Liver (tissue), 9 donors: Measurements from ENCODE around the gene ISG15. TPM values are rescaled to one million over a fixed set of nuclear protein-coding genes. Genes with fewer than 3 reads are reported as not detected.
A peak's percentile ranks its signal among the peaks of the same experiment; 100 is the strongest.
"Not testable (repeated sequence)": the region's sequence is repeated elsewhere in the genome, so short reads cannot be mapped to it uniquely, and the experiment has no call there.

Experiments used
- DNase-seq: peaks from one replicate; pipeline ENCODE4 v3.0.0-alpha.2; 2017; ENCODE audit warnings: low spot score
- H3K27ac ChIP-seq, 2 donors: one replicate each; pipeline ENCODE4 v1.7.0; 2013; ENCODE audit warnings: inconsistent platforms in 2 of 2, low read length in 2 of 2, control low read depth in 1 of 2, low read depth in 1 of 2, mild to moderate bottlenecking in 1 of 2
- H3K27me3 ChIP-seq, 4 donors: one replicate each; pipeline versions ENCODE4 v1.6.1 to v1.7.0; 2013; ENCODE audit warnings: low read length in 3 of 4, inconsistent platforms in 1 of 4, mild to moderate bottlenecking in 1 of 4, moderate library complexity in 1 of 4; ENCODE audit not compliant: control insufficient read depth in 4 of 4, insufficient read depth in 4 of 4
- H3K36me3 ChIP-seq, 4 donors: one replicate each; pipeline versions ENCODE4 v1.6.1 to v1.7.0; 2013; ENCODE audit warnings: low read length in 3 of 4, mild to moderate bottlenecking in 3 of 4, low read depth in 1 of 4, moderate library complexity in 1 of 4; ENCODE audit not compliant: control insufficient read depth in 4 of 4, insufficient read depth in 3 of 4
- H3K4me1 ChIP-seq, 4 donors: one replicate each; pipeline versions ENCODE4 v1.6.1 to v1.7.0; 2013; ENCODE audit warnings: low read length in 3 of 4, mild to moderate bottlenecking in 3 of 4, moderate library complexity in 1 of 4; ENCODE audit not compliant: control insufficient read depth in 4 of 4, insufficient read depth in 4 of 4
- H3K4me3 ChIP-seq, 3 donors: one replicate each; pipeline versions ENCODE4 v1.6.1 to v1.7.0; 2013; ENCODE audit warnings: low read length in 3 of 3, control low read depth in 1 of 3, low read depth in 1 of 3, mild to moderate bottlenecking in 1 of 3
- H3K9ac ChIP-seq, 2 donors: one replicate each; pipeline ENCODE4 v1.7.0; 2013; ENCODE audit warnings: low read length in 2 of 2, mild to moderate bottlenecking in 2 of 2, moderate library complexity in 2 of 2, control low read depth in 1 of 2, low read depth in 1 of 2
- H3K9me3 ChIP-seq, 4 donors: one replicate each; pipeline versions ENCODE4 v1.6.1 to v1.7.0; 2013; ENCODE audit warnings: low read length in 3 of 4; ENCODE audit not compliant: control insufficient read depth in 4 of 4
- CTCF ChIP-seq: fragments of 150-350 bp; IDR thresholded peaks from 2 replicates; pipeline ENCODE4 v1.5.1; 2017; ENCODE audit warnings: improper control_type of control experiment, low read depth, low read length; ENCODE audit not compliant: missing input control
- FOXA1 ChIP-seq: IDR thresholded peaks from 2 replicates; pipeline ENCODE4 v1.6.1; 2016; ENCODE audit warnings: antibody characterized with exemption
- FOXA2 ChIP-seq: IDR thresholded peaks from 2 replicates; pipeline ENCODE4 v1.6.1; 2016; ENCODE audit warnings: antibody characterized with exemption
- GABPA ChIP-seq, 2 donors: IDR thresholded peaks in 1 of 2; conservative IDR thresholded peaks in 1 of 2; 2 replicates each; pipeline ENCODE4 v1.6.1; 2016; ENCODE audit warnings: antibody characterized with exemption in 2 of 2, mild to moderate bottlenecking in 1 of 2, moderate library complexity in 1 of 2
- JUND ChIP-seq, 2 donors: IDR thresholded peaks; 2 replicates each; pipeline ENCODE4 v1.6.1; 2016; ENCODE audit warnings: antibody characterized with exemption in 2 of 2
- NR2F2 ChIP-seq: IDR thresholded peaks from 2 replicates; pipeline ENCODE4 v1.6.1; 2016; ENCODE audit warnings: antibody characterized with exemption
- RAD21 ChIP-seq, 2 donors: IDR thresholded peaks; 2 replicates each; pipeline ENCODE4 v1.6.1; 2016; ENCODE audit warnings: antibody characterized with exemption in 2 of 2, mild to moderate bottlenecking in 2 of 2
- REST ChIP-seq: IDR thresholded peaks from 2 replicates; pipeline ENCODE4 v1.6.1; 2016; ENCODE audit warnings: antibody characterized with exemption, mild to moderate bottlenecking
- RXRA ChIP-seq, 2 donors: IDR thresholded peaks; 2 replicates each; pipeline ENCODE4 v1.6.1; 2017 to 2018; ENCODE audit warnings: antibody characterized with exemption in 2 of 2, mild to moderate bottlenecking in 1 of 2
- TAF1 ChIP-seq: conservative IDR thresholded peaks from 2 replicates; pipeline ENCODE4 v1.6.1; 2016; ENCODE audit warnings: antibody characterized with exemption, mild to moderate bottlenecking
- WGBS: extraction: QIAGEN DNeasy Blood & Tissue Kit; methylation state at CpG from one replicate; pipeline ENCODE4 v1.1.7; 2013; 5-methylcytosine and 5-hydroxymethylcytosine counted together
- polyA plus RNA-seq, 2 donors: library from polyadenylated mRNA; stranded (reverse) in 1 of 2; unstranded in 1 of 2; fragments of 200-250 nt in 1 of 2; fragments of >200 nt in 1 of 2; fragmentation: Nextera tagmentation in 1 of 2; extraction: Ambion mirVana in 1 of 2; gene quantifications; one replicate each; pipeline versions ENCODE4 v1.2.1 to v1.2.3, GENCODE V29; 2013 to 2015
- total RNA-seq, 2 donors: library from RNA; depleted of rRNA; stranded (reverse); fragments of >200 nt; gene quantifications; one replicate each; pipeline ENCODE4 v1.2.3, GENCODE V29; 2014
- donor health status: healthy.
- donor health status: healthy.
- donor health status: healthy.
- donor health status: healthy.
- donor health status: healthy.

ISG15 gene
- total and polyA plus RNA-seq, 4 donors, result 9.3 to 89.4 (median 56.5) TPM

DNA sequence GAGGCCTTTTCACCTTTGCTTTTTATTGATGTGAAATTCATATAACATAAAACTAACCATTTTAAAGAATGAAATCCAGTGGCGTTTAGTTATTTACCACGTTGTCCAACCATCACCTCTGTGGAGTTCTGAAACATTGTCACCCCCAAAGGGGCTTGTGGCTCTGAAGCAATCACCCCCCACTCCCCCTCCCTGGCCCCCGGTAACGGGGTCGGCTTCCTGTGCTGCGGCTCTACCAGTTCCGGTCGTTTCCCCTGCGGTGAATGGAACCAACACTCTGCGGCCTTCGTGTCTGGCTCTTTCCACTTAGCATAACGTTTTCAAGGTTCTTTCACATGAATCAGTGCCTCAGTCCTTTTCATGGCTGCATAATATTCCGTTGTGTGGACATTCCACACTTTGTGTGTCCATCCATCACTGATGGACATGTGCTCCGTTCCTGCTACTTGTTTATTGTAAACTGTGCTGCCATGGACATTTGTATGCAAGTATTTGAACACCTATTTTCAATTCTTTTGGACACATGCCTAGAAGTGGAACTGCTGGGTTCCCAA lies 1.8 kb upstream of the ISG15 start:
- Histone ChIP-seq H3K36me3 (no peaks in the 10 kb centered on the region), H3K4me1 (peaks cover 5 to 21% (median 11%) of the 10 kb centered on the region in 4 donors), H3K9ac (no peak overlapping the region), H3K27me3 (no peaks in the 10 kb centered on the region), H3K4me3 (no peak overlapping the region), H3K27ac (no peak overlapping the region), H3K9me3 (no peaks in the 10 kb centered on the region)
- WGBS, result 86% methylated on average over 14 of the region's 14 CpGs
- no peak for TF ChIP-seq FOXA2
- TF ChIP-seq GABPA (IDR thresholded peaks at IDR 0.05 in 1 of 2, conservative IDR thresholded peaks at IDR 0.05 in 1 of 2), result no peak
- no peak for TF ChIP-seq NR2F2
- no peak for DNase-seq

DNA sequence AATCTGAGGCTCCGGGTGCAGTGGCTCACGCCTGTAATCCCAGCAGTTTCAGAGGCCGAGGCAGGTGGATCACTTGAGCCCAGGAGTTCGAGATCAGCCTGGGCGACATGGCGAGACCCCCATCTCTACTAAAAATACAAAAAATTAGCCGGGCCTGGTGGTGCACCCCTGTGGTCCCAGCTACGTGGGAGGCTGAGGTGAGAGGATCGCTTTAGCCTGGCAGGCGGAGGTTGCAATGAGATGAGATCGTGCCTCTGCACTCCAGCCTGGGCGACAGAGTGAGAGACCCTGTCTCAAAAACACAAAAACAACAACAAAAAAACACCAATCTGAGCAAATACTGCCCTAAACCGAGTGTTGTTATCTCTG lies 577 bp upstream of the ISG15 start:
- H3K4me3 ChIP-seq, result peak overlapping the region; percentile 69 to 94 (median 78)
- H3K4me1 ChIP-seq, result peaks cover 2 to 15% (median 11%) of the 10 kb centered on the region in 4 donors
- not testable (repeated sequence) for H3K36me3 ChIP-seq, H3K9me3 ChIP-seq, H3K27me3 ChIP-seq, DNase-seq
- H3K9ac ChIP-seq, result peak overlapping the region; percentile 92 to 93
- 63% methylated on average over 13 of the region's 13 CpGs for WGBS
- H3K27ac ChIP-seq, result peak overlapping the region; percentile 88 to 97

GRCh38 chr1:1013922-1014648 lies 788 bp downstream of the ISG15 start:
- peak overlapping the region; percentile 69 to 94 (median 78) for H3K4me3 ChIP-seq
- H3K9me3 ChIP-seq, result no peaks in the 10 kb centered on the region
- TF ChIP-seq RAD21 (IDR thresholded peaks at IDR 0.05) (no peak), JUND (IDR thresholded peaks at IDR 0.05) (no peak), FOXA1 (no peak), TAF1 (no peak), REST (no peak), FOXA2 (no peak), CTCF (no peak), RXRA (IDR thresholded peaks at IDR 0.05) (no peak)
- WGBS, result 76% methylated on average over 41 of the region's 41 CpGs
- peak overlapping the region; percentile 88 to 97 for H3K27ac ChIP-seq
- no peaks in the 10 kb centered on the region for H3K36me3 ChIP-seq
- no peaks in the 10 kb centered on the region for H3K27me3 ChIP-seq
- peak overlapping the region; percentile 65 to 93 for H3K9ac ChIP-seq
- H3K4me1 ChIP-seq, result peaks cover 4 to 17% (median 13%) of the 10 kb centered on the region in 4 donors
- DNase-seq, result no peak
